Neural crest cell (in vitro differentiated cells): ENCODE data around the gene IVL. TPM values are rescaled to one million over a fixed set of nuclear protein-coding genes. Genes with fewer than 3 reads are reported as not detected.

ENCODE experiments used
- DNase-seq: peaks from one replicate; pipeline ENCODE4 v3.0.0; 2021; ENCODE audit warnings: low read depth, mixed read lengths, low spot score
- H3K27ac Mint-ChIP-seq: one replicate; pipeline ENCODE4 v1.8.0; 2021; ENCODE audit warnings: mild to moderate bottlenecking, mixed read lengths; ENCODE audit not compliant: unreplicated experiment
- H3K27me3 Mint-ChIP-seq: 2 replicates; pipeline ENCODE4 v1.8.0; 2021; ENCODE audit warnings: low read depth, mild to moderate bottlenecking, mixed read lengths
- H3K36me3 Mint-ChIP-seq: 2 replicates; pipeline ENCODE4 v1.8.0; 2021; ENCODE audit warnings: low read depth, mild to moderate bottlenecking, mixed read lengths
- H3K4me1 Mint-ChIP-seq: 2 replicates; pipeline ENCODE4 v1.8.0; 2021; ENCODE audit warnings: mixed read lengths
- H3K4me3 Mint-ChIP-seq: one replicate; pipeline ENCODE4 v1.8.0; 2021; ENCODE audit warnings: mild to moderate bottlenecking, mixed read lengths
- H3K9me3 Mint-ChIP-seq: 2 replicates; pipeline ENCODE4 v1.8.0; 2021; ENCODE audit warnings: mixed read lengths
- total RNA-seq: library from RNA; stranded (reverse); gene quantifications from 2 replicates; pipeline ENCODE4 v1.2.1, GENCODE V29; 2021
- TF ChIP-seq, protein P1 (sequence below): fragments of 200-600 bp; sonication (generic); conservative IDR thresholded peaks from 2 replicates; pipeline ENCODE4 v1.5.0; 2021; ENCODE audit warnings: antibody characterized with exemption, mild to moderate bottlenecking

IVL gene
- total RNA-seq, 1 donor from 2014 or later: not detected

DNA sequence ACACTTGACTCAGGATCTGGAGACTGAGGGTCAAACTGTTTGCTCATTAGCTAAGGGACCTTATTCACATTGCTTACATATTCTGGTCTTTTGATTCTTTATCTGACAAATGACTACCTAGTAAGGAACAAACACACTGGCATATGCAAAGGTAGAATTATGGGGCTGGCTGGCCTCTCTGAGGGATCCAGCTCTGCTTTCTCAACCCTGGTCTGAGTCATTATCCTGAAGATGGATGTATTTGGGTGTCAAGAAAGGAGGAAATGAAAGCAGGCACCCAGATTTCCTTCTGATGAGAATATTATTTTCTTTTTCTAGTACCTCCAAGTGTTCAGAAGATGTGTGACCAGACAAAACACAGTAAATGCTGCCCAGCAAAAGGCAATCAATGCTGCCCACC lies 24.3 kb upstream of the IVL start:
- Mint-ChIP-seq H3K4me3 (no peak overlapping the region), H3K27ac (no peak overlapping the region), H3K9me3 (peaks cover 5% of the 10 kb centered on the region), H3K36me3 (no peaks in the 10 kb centered on the region), H3K27me3 (no peaks in the 10 kb centered on the region), H3K4me1 (no peaks in the 10 kb centered on the region)
- TF ChIP-seq, protein P1, sequence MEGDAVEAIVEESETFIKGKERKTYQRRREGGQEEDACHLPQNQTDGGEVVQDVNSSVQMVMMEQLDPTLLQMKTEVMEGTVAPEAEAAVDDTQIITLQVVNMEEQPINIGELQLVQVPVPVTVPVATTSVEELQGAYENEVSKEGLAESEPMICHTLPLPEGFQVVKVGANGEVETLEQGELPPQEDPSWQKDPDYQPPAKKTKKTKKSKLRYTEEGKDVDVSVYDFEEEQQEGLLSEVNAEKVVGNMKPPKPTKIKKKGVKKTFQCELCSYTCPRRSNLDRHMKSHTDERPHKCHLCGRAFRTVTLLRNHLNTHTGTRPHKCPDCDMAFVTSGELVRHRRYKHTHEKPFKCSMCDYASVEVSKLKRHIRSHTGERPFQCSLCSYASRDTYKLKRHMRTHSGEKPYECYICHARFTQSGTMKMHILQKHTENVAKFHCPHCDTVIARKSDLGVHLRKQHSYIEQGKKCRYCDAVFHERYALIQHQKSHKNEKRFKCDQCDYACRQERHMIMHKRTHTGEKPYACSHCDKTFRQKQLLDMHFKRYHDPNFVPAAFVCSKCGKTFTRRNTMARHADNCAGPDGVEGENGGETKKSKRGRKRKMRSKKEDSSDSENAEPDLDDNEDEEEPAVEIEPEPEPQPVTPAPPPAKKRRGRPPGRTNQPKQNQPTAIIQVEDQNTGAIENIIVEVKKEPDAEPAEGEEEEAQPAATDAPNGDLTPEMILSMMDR: no peak
- DNase-seq: no peak

DNA sequence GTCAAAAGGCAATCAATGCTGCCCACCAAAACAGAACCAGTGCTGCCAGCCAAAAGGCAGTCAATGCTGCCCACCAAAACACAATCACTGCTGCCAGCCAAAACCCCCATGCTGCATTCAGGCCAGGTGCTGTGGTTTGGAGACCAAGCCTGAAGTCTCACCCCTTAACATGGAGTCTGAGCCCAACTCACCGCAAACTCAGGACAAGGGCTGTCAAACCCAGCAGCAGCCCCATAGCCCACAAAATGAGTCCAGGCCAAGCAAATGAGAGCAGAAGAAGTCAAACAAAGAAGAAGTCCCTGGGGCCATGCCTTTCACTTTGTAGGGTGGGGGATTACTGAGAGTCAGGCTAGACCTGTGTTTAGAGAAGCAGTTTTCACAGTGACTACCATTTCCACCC lies 23.8 kb upstream of the IVL start:
- Mint-ChIP-seq H3K27me3 (no peaks in the 10 kb centered on the region), H3K9me3 (peaks cover 5% of the 10 kb centered on the region), H3K4me1 (no peaks in the 10 kb centered on the region), H3K36me3 (no peaks in the 10 kb centered on the region), H3K4me3 (no peak overlapping the region), H3K27ac (no peak overlapping the region)
- DNase-seq: no peak
- TF ChIP-seq, protein P1: no peak

DNA sequence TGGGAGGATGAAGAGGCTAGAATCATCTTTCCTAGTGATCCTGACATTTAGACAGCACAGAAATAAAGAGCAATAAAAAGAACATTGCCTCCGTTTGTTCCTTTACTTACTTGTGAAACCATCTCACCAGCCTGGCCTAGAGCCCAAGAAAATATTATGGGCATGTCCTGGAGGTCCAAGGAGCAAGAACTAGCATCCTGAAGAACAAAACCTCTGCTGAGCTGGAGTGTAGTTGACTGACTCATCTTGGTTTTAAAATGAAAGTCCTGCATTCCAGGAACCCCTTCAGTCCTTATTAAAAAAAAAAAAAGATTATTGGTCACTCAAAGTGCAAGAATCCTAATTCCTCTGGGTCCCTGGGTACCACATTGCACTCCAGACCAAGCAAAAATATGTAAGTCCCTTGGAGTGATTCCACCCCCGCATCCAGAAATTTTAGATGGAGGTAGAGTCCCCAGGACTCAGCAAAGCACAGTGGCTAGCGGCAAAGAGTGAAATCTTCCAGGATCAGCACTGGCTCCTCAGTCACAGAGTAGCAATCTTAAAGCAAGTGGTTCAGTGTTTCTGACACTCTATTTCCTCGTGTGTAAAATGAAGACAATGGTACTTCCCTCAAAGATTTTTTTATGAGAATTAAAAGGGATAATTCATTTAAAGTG lies 23.3 kb upstream of the IVL start:
- Mint-ChIP-seq H3K27me3 (no peaks in the 10 kb centered on the region), H3K4me3 (no peak overlapping the region), H3K27ac (no peak overlapping the region), H3K36me3 (no peaks in the 10 kb centered on the region), H3K4me1 (no peaks in the 10 kb centered on the region), H3K9me3 (peaks cover 5% of the 10 kb centered on the region)
- TF ChIP-seq, protein P1: no peak
- DNase-seq: no peak

DNA sequence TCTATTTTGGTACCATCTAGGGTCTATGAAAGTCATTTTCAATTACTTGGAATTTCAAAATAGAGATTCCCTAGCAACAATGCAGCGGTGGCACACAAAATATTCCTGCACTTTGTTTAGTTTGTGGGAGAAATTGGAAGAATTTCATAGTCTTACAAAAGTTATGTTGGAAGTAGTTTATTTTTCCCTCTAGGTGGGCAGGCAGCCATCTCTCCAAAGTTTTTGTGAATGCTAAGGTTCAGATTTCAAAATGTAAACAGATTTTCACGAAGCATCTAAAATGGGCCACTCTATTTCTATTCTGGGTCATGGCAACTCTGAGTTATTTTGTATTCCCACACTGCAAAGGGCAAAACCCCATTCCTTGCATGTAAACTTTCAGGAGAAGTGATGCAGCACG lies 22.3 kb upstream of the IVL start:
- Mint-ChIP-seq H3K9me3 (peaks cover 5% of the 10 kb centered on the region), H3K4me3 (no peak overlapping the region)

DNA sequence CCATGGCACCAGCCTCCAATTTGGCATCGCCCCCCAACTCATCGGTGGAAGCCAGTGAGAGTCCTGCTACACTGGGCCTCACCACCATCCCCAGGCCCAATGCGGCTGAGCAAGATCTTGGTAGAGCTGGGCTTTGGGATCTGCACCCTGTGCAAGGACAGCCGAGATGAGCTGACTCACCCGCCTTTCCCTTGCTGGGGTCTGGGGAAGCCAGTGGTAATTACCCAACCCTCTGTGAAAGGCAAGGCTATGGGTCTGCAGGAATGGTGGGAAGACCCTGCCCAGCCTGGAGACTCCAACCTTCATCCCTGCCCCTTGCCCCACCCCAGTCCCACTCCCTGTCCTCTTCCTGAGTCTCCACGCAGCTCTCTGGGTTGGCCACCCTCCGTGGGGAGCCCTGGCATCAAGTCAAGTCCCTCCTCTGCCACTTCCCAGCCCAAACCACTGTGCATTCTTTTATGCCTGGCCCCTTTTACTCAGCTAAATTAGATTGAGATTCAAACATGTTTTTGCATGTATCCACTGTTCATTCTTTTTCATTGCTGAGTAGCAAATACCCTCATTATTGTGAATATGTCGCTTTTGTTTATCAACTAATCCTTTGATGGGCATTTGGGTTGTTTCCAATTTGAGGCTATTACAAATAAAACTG lies 21.5 kb upstream of the IVL start:
- no peak overlapping the region for H3K4me3 Mint-ChIP-seq
- DNase-seq: no peak

More for the DNA sequence above, 22.3 kb upstream of the IVL start:
- Mint-ChIP-seq H3K36me3 (no peaks in the 10 kb centered on the region), H3K27me3 (no peaks in the 10 kb centered on the region), H3K27ac (no peak overlapping the region), H3K4me1 (no peaks in the 10 kb centered on the region)
- TF ChIP-seq, protein P1: no peak
- DNase-seq: no peak

More for the DNA sequence above, 21.5 kb upstream of the IVL start:
- Mint-ChIP-seq H3K27me3 (no peaks in the 10 kb centered on the region), H3K27ac (no peak overlapping the region), H3K9me3 (peaks cover 5% of the 10 kb centered on the region), H3K36me3 (no peaks in the 10 kb centered on the region), H3K4me1 (no peaks in the 10 kb centered on the region)
- TF ChIP-seq, protein P1: no peak
